NOMO-1 (cell line): ENCODE measurements around the gene DGKG.

ENCODE experiments used
- DNase-seq, 2 experiments: peaks; one replicate each; lab custom pipeline; 2025; ENCODE audit not compliant: unreplicated experiment in 2 of 2; lab: John Stamatoyannopoulos, UW

DGKG gene

GRCh38 chr3:186320862-186321568, 41.0 kb downstream of the DGKG start:
- no peak for DNase-seq

DNA sequence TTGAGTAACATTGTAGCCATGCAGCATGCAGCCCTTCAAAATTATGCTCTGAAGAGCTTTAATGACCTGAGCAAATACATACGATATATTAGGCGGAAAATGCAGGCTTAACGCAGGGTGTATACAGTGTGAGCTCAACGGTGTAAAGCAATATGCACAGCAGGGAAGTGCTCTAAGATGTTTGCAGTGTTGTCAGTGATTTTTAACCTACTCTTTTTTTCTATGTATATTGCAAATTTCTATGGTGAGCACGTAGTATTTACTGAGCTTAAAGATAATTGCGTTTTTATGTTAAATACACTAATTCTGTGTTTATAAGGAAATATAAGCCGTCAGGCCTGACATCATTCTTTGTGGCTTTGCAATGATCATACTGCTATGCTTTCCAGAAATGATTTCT, 42.1 kb downstream of the DGKG start:
- no peak for DNase-seq

GRCh38 chr3:186318135-186318534, 43.9 kb downstream of the DGKG start:
- no peak for DNase-seq

DNA sequence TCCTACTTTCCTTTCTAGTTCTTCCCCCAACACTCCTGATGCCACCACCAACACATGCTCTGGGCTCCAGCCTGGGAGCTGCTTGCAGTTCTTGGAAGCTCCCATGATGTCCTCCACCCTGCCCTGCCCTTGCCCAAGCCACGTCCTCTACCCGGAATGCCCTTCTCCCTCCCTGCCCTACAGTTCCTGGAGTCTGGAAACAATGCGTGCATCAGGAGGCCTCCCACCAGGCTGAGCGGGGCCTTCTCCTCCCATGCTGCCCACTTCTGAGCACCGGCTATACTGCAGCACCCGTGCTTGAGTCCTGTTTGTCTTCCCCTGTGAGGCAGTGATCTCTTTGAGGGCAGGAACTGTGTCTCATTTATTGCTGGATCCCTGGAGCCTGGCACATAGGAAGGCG, 44.6 kb downstream of the DGKG start:
- DNase-seq, result no peak

DNA sequence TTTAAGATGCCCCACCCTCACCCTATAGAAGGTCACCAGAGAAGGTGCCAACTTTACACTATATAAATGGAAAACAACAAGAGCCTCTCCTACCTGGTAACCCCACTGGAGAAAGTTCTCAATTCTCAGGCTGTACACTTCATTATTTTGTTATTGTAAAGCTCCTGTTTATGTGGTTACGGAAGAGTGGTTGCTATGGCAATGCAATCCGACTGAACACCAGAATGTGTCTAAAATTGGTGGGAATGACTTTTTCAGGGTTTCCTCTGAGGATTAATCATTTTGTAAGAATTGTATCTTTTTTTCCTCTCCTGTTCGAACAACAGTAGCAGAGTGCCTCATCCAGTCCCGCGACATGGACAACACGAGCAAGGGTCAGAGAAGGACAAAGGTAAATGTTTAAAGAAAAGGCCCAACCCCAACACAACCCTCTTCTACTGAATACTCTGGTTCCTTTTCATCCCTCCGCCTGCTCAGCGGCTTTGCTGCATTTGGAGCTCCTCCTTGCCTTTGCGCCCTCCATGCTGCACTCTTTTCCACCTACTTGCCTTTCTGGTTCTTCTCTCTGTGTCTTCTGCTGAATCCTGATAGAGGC, 45.3 kb downstream of the DGKG start:
- DNase-seq, result no peak

GRCh38 chr3:186315581-186316354, 46.3 kb downstream of the DGKG start:
- no peak for DNase-seq

DNA sequence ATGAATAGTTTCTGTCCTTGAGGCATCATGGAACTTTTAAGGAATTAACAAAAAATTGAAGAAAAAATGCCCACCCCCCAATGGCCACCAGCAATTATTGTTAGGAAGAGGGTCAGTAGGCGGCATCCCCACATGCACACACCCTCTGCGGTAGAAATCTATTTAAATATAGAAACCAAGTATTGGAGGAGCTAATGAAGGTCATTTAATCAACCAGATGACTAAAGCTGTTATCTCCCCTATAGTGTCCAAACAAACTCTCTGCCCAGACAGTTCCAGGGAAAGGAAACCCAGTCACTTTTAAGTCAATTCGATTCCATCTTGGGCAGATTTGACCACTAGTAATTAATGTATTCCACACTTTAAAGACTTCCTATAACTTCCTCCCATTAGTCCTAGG, 47.1 kb downstream of the DGKG start:
- no peak for DNase-seq

DNA sequence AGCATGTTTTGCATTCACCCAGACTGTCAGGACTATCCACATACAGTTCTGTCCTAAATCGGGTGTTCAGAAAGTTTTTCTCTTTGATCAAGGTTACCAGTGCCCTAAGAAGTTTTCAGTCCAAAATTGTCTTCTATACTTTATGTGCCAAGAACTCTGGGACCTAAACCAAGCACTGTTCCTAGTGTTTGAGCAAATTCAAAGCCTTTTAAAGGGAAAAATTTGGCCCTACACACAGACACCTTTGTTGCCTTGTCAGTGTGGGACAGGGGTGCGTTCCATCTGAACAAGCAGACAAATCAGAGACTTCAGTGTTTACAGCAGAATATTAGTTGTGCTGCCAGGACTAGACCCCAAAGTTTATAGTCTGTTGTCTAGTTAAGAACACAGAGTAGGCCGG, 50.6 kb downstream of the DGKG start:
- DNase-seq, result no peak

- DNase-seq, result no peak
Observed at GRCh38 chr3:186308549-186308948, 53.5 kb downstream of the DGKG start.

DNA sequence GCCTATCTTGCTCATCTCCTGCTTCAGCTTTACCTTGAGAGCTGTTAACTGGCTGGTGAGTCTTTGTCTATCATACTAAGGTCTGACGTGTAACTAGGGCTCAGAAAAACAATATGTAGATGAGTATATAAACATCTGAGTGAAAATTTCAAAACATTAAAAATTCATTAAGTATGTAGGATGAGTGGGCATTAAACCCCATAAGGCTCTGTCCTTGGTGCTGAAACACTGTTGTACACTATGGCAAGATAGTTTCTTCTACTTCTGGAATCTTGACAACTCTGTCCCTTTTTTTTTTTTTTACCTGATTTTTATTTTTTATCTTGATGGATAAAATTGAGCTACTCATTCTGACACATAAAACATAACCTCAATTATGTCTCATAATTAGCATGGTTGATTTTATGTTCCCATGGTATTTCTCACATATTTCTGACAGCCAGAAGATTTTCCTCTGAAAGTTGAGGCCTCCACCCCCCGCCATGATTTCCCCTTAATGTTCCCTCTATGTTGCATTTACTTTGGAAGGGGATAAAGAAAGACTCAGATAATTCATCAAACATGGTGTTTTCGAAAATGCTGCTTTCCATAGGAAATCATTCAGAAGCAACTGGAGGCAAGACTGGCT, 54.3 kb downstream of the DGKG start:
- peak in 1 of 2 experiments; percentile 41 for DNase-seq

DNA sequence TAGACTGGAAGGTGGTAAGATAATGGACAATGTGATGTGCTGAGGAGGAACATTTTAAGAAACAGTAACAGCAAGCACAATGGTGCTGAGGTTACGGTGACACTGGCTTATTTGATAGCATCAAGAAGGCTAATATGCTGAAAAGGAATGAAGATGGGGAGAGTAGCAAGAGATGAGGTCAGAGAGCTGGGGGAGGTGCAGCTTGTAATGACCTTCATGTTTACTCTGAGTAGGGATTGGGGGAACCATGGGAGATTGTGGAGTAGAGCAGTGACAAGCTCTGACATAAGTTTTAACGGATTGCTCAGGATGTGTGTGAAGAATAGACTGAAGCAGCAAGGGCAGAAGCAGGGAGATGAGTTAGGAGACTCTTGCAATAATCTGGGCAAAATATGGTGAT, 56.7 kb downstream of the DGKG start:
- no peak for DNase-seq

- DNase-seq, result no peak
Observed at GRCh38 chr3:186303965-186304364, 58.1 kb downstream of the DGKG start.

GRCh38 chr3:186299327-186299726, 62.7 kb downstream of the DGKG start:
- DNase-seq, result no peak

DNA sequence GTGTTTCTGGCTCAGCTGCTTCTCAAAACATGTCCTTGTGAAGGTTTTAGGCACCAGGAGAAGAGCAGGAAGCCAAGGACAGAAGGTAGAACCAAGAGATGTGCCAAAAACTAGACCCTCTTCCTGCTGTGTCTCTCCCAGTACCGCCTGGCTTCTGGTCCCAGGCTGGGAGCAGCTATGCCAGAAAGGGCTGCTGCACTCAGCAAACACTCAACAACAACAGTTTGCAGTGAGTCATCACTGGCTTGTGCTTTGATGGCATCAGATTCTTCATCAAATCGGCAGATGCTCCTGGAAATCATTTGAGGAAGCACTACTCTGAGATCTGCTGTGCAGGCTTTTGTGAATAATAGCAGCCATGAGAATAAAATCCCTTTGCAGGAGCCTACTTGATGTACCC, 63.2 kb downstream of the DGKG start:
- DNase-seq, result no peak

DNA sequence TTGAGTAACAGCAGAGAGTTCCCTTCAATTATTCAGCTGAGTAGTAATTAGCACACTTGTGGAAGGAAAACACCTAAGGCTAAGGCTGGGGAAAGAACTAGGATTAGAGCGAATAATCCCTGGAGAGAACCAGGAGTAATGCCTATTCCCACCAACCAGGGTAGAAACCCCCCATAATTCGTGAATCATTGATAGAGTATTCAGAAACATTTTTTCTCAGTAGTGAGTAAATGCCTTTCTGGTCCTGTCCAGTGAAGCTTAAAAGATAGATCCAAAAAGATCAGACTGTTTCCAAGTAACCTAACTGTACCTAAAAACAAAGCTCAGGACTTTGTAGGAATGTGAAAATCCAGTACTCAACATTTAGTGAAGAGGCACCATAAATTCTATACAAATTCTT, 71.2 kb downstream of the DGKG start:
- DNase-seq, result no peak

DNA sequence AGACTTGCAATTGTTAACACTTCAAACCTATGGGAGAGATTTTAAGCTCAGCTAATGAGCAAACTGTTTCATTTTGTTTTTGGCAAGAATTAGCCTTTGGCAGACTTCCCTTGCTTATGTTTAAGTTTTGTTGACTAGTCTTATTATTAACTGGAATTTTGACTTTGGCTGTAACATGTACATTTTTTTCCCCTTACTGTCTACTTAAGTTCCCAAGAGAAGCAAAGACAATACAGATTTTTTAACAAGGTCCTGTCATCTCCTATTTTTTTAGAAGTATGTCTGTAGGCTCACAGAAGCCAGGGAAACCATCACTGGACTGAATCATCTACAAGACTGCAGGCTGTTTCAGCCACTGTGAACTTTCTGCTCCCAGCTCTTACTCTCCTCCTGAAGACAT, 74.3 kb downstream of the DGKG start:
- no peak for DNase-seq

DNA sequence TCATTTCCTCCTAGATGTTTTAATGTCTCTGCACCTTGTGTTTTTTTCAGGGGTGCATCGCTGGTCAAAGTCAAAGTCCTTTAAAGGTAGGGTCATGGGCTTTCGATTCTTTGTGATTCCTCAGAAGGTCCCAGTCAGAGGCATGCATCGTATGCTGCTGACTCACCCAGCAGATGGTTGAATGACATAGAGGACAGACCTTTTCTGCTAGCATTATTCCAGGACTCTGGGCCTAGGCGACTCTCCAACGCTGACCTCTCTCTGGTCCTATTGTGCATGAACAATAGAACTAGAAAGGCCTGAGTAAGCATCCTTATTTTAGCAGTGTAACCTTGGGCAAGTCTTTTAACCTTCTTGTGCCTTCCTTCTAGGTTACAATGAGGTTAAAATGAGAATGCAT, 75.9 kb downstream of the DGKG start:
- DNase-seq, result no peak

DNA sequence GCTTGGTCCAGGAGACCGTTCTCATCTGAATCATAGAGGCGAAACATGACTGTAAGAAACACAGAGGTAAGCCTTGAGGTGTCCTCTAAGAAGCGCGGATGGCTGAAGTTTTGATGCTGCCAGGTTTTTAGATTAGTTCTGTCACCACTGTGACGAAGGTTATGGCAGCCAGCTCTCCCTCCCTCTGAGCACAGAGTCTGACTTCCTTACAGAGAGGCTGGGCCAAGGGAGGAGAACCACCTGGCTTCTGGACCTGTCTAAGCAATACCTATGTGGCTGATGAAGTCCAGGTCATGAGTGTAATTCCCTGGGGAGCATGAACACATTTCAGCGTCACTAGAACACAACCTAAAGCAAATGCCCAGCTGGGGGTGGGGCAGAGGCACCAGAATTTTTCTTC, 77.4 kb downstream of the DGKG start:
- DNase-seq, result no peak

- no peak for DNase-seq
Observed at GRCh38 chr3:186284349-186284652, 77.7 kb downstream of the DGKG start.

GRCh38 chr3:186283651-186284348, 78.2 kb downstream of the DGKG start:
- DNase-seq, result no peak

- DNase-seq, result no peak
Observed at GRCh38 chr3:186283096-186283495, 78.9 kb downstream of the DGKG start.
